ENCODE measurements around the gene KLHL22. TPM values are rescaled to one million over a fixed set of nuclear protein-coding genes. Genes with fewer than 3 reads are reported as not detected.

Gene KLHL22
- total and polyA plus RNA-seq, 8 donors, result 9.9 to 22.9 (median 13.2) TPM

DNA sequence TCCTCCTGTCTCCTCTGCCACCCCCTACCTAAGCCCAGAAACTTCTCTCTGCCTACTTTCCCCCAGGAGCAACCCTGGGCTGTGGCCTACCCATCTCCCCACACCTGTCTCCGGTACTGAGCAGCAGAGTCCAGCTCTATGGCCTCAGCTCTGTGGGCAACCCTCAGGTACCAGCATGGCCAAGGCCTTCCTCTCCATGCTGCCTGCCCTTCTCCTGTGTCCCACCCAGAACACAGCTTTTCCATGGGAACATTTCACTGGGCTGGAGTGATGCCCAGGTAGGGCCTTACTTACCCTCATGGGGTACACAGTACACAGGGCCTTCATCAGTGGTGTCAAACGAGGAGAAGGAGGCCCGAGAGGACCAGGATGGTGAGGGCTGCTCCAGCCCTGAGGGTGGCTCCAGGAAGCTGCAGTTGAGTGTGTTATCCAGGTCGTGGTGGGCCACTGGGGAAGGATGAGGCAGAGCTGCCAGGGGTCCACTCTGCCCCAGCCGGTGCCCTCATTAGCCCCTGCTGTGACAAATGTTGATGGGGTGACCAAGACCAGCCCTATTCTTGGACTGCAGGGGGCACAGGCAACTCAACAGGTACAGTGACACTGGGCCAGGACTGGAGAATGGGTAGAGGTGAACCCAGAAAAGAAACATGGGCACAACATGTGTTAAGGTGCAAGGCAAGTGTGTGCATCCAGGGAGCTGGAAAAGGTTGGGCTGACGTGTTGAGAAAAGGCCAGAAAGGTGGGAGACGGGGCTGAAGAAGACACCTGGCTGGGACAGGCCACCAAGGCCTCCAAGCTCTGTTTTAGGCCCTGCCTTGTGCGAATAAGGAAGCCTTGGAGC is 68.3 kb downstream of the KLHL22 start:
- no peak overlapping the region for H3K4me3 ChIP-seq
- 90 to 92% methylated on average over 8 of the region's 8 CpGs for WGBS, 2 donors
- peaks cover 4 to 16% (median 9%) of the 10 kb centered on the region in 3 donors for H3K4me1 ChIP-seq
- no peak overlapping the region for H3K27ac ChIP-seq
- intact Hi-C loops (cut with DNase I), result loop anchor here in 1 of 3 donors (10.0 kb wide), 1 partner anchor 67 kb away; the partner anchor contains the start of gene KLHL22
- ATAC-seq (no peak), FAIRE-seq (no peak), DNase-seq (peak in 1 of 6 donors; percentile 24)
- TF ChIP-seq, protein P1, sequence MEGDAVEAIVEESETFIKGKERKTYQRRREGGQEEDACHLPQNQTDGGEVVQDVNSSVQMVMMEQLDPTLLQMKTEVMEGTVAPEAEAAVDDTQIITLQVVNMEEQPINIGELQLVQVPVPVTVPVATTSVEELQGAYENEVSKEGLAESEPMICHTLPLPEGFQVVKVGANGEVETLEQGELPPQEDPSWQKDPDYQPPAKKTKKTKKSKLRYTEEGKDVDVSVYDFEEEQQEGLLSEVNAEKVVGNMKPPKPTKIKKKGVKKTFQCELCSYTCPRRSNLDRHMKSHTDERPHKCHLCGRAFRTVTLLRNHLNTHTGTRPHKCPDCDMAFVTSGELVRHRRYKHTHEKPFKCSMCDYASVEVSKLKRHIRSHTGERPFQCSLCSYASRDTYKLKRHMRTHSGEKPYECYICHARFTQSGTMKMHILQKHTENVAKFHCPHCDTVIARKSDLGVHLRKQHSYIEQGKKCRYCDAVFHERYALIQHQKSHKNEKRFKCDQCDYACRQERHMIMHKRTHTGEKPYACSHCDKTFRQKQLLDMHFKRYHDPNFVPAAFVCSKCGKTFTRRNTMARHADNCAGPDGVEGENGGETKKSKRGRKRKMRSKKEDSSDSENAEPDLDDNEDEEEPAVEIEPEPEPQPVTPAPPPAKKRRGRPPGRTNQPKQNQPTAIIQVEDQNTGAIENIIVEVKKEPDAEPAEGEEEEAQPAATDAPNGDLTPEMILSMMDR (IDR thresholded peaks at IDR 0.05), result no peak
- no peaks in the 10 kb centered on the region for H3K9me3 ChIP-seq
- H3K36me3 ChIP-seq, result no peaks in the 10 kb centered on the region
- H3K27me3 ChIP-seq, result peaks cover 0 to 37% (median 0%) of the 10 kb centered on the region in 4 donors

DNA sequence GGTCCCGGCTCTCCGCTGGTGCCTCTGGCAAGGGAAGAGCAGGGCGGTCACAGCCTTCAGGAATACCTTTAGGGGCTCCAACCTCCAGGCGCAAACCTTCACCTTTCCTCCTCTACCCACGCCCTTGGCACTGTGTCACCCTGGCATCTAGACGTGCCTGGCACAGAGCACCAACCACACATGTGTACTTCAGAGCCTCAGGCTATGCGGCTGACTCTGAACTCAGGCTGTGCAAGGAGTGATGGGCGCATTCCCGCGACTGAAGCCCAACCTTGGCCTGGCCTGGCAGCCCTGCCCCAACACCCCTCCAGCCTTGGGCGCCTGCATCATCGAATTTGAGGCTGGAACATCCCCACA is 69.4 kb downstream of the KLHL22 start:
- H3K36me3 ChIP-seq, result no peaks in the 10 kb centered on the region
- peaks cover 0 to 29% (median 0%) of the 10 kb centered on the region in 4 donors for H3K27me3 ChIP-seq
- FAIRE-seq (no peak), DNase-seq (peak in 1 of 6 donors; percentile 44), ATAC-seq (no peak)
- peak overlapping the region in 1 of 4 donors; percentile 31 for H3K4me3 ChIP-seq
- TF ChIP-seq, protein P1 (IDR thresholded peaks at IDR 0.05), result no peak
- peaks cover 3 to 12% (median 9%) of the 10 kb centered on the region in 3 donors for H3K4me1 ChIP-seq
- no peak overlapping the region for H3K27ac ChIP-seq
- WGBS, 2 donors, result 35 to 43% methylated on average over 9 to 12 of the region's 12 CpGs
- intact Hi-C loops (cut with DNase I), result loop anchor here in 1 of 3 donors (10.0 kb wide), 1 partner anchor 69 kb away; the partner anchor contains the start of gene KLHL22
- H3K9me3 ChIP-seq, result no peaks in the 10 kb centered on the region

DNA sequence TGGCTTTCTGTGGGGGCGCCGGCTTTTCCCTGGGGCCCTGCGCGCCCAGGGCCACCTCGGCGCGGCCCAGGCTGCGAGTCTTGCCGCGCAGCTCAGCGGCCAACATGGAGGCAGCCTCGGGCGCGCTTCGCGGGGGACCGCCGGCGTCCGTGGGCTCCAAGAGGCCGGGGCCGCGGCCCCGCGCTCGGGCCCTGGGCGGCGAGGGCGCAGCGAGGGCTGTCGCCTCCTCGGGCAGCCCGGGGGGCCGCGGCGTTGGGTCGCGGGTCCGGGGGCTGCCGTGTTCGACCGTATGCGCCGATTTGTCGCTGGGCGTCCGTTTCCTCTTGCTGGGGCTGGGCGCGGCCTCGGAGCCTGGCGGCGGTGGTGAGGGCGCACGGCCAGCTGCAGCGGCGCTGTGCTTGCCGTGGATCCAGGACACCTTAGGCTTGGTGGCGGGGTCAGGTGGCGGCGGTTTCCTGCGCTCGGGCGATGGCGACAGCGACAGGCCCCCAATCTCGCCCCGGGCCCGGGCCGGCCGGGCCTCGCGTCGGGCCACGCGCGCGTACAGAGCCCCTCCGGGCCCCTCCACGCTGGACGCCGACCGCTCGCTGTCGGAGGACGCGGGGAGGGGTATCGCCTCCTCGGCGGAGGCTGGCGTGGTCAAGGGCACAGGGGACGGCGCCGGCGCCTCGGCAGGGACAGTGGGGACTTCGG is 69.9 kb downstream of the KLHL22 start:
- intact Hi-C loops (cut with DNase I), result loop anchor here in 1 of 3 donors (10.0 kb wide), 1 partner anchor 69 kb away; the partner anchor contains the start of gene KLHL22
- FAIRE-seq, result no peak
- no peak for ATAC-seq
- WGBS, 2 donors, result 12 to 20% methylated on average over 56 to 96 of the region's 96 CpGs
- peaks cover 0 to 26% (median 0%) of the 10 kb centered on the region in 4 donors for H3K27me3 ChIP-seq
- H3K4me1 ChIP-seq, result peaks cover 0 to 10% (median 7%) of the 10 kb centered on the region in 3 donors
- TF ChIP-seq, protein P1 (IDR thresholded peaks at IDR 0.05), result no peak
- peak in 2 of 6 donors; percentile 64 to 74 for DNase-seq
- peak overlapping the region in 2 of 4 donors; percentile 14 to 31 for H3K4me3 ChIP-seq
- H3K9me3 ChIP-seq, result no peaks in the 10 kb centered on the region
- H3K27ac ChIP-seq, result no peak overlapping the region
- H3K36me3 ChIP-seq, result no peaks in the 10 kb centered on the region

DNA sequence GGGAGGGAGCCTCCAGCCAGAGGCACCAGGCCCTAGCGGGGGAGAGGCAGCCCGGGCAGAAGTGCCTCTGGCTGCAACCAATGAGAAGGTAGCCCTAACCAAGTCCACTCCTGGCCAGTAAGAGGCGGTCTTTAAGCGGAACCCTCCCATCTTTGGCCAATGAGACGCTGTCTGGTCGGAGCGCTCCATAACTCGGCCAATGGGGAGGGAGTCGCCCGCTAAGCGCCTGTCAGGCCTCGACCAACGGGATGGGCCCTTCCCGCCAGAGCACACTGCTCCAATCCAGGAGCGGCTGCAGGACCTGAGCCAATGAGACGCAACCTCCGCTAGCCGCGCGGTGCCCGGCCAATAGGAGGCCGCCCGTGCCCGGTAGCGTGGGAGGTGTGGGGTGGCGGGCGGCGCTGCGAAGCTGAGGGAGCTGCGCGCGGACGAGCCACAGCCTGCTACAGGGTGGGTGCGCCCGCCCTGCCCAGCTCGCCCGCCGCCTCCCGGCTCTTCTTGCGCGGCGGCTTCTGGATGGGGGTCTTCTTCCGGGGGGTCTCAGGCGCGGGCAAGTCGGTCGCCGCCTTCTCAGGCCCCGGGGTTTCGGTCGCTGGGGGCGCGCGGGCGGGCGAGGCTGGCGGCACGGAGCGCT is 70.5 kb downstream of the KLHL22 start:
- ATAC-seq, result peak in 3 of 4 donors; percentile 10 to 30 (median 21)
- H3K9me3 ChIP-seq, result no peaks in the 10 kb centered on the region
- H3K4me1 ChIP-seq, result peaks cover 0 to 7% (median 3%) of the 10 kb centered on the region in 3 donors
- intact Hi-C loops (cut with DNase I), result loop anchor here in 1 of 3 donors (10.0 kb wide), 1 partner anchor 70 kb away; the partner anchor contains the start of gene KLHL22
- DNase-seq, result peak in 2 of 6 donors; percentile 58 to 70
- 39 to 53% methylated on average over 38 to 59 of the region's 59 CpGs for WGBS, 2 donors
- no peaks in the 10 kb centered on the region for H3K36me3 ChIP-seq
- no peak overlapping the region for H3K27ac ChIP-seq
- FAIRE-seq, result no peak
- peaks cover 0 to 25% (median 0%) of the 10 kb centered on the region in 4 donors for H3K27me3 ChIP-seq
- TF ChIP-seq, protein P1 (IDR thresholded peaks at IDR 0.05), result no peak
- H3K4me3 ChIP-seq, result peak overlapping the region in 1 of 4 donors; percentile 31

Measured in pancreas (tissue), 10 donors.